Immature natural killer cell (primary cell): ENCODE results near the gene ZW10. TPM values are rescaled to one million over a fixed set of nuclear protein-coding genes. Genes with fewer than 3 reads are reported as not detected.
"Not testable (repeated sequence)": the region's sequence is repeated elsewhere in the genome, so short reads cannot be mapped to it uniquely, and the experiment has no call there.

Experiments used
- DNase-seq, 3 donors: peaks; one replicate each; pipeline ENCODE4 v3.0.0; 2022; ENCODE audit warnings: mixed read lengths in 1 of 3
- H3K27ac Mint-ChIP-seq, 6 donors: one replicate each; pipeline ENCODE4 v1.8.0; 2020; ENCODE audit warnings: mixed read lengths in 6 of 6, mild to moderate bottlenecking in 5 of 6, inconsistent platforms in 4 of 6, moderate library complexity in 3 of 6
- H3K27me3 Mint-ChIP-seq, 3 donors: one replicate each; pipeline ENCODE4 v1.8.0; 2020 to 2021; ENCODE audit warnings: low read depth in 3 of 3, mild to moderate bottlenecking in 3 of 3, mixed read lengths in 3 of 3, moderate library complexity in 3 of 3, inconsistent platforms in 1 of 3
- H3K36me3 Mint-ChIP-seq, 3 donors: one replicate each; pipeline ENCODE4 v1.8.0; 2020; ENCODE audit warnings: mixed read lengths in 3 of 3, inconsistent platforms in 2 of 3, mild to moderate bottlenecking in 2 of 3
- H3K4me1 Mint-ChIP-seq, 2 donors: one replicate each; pipeline ENCODE4 v1.8.0; 2020; ENCODE audit warnings: inconsistent platforms in 2 of 2, mild to moderate bottlenecking in 2 of 2, mixed read lengths in 2 of 2, moderate library complexity in 1 of 2
- H3K4me3 Mint-ChIP-seq, 5 donors: one replicate each; pipeline ENCODE4 v1.8.0; 2020; ENCODE audit warnings: mild to moderate bottlenecking in 5 of 5, mixed read lengths in 5 of 5, inconsistent platforms in 3 of 5, moderate library complexity in 3 of 5
- H3K9me3 Mint-ChIP-seq, 6 donors: one replicate each; pipeline ENCODE4 v1.8.0; 2020; ENCODE audit warnings: mild to moderate bottlenecking in 6 of 6, mixed read lengths in 6 of 6, inconsistent platforms in 4 of 6, moderate library complexity in 3 of 6
- polyA plus RNA-seq, 3 donors: library from polyadenylated mRNA; unstranded; fragments of 300-500 nt; fragmentation: Illumina TruSeq; gene quantifications; one replicate each; pipeline ENCODE4 v1.2.3, GENCODE V29; 2021

The ZW10 gene
- polyA plus RNA-seq, 3 donors from 2014 or later: 9.2 to 13.7 (median 10.1) TPM

GRCh38 chr11:113730887-113731726 lies 42.4 kb downstream of the ZW10 start:
- no peaks in the 10 kb centered on the region for H3K4me1 Mint-ChIP-seq
- DNase-seq: no peak
- no peak overlapping the region for H3K27ac Mint-ChIP-seq
- H3K9me3 Mint-ChIP-seq: no peaks in the 10 kb centered on the region
- H3K36me3 Mint-ChIP-seq: peaks cover 10 to 44% (median 11%) of the 10 kb centered on the region in 3 donors
- no peak overlapping the region for H3K4me3 Mint-ChIP-seq
- no peaks in the 10 kb centered on the region for H3K27me3 Mint-ChIP-seq

- H3K4me1 Mint-ChIP-seq: no peaks in the 10 kb centered on the region
- no peak for DNase-seq
- no peak overlapping the region for H3K4me3 Mint-ChIP-seq
- no peak overlapping the region for H3K27ac Mint-ChIP-seq
- H3K36me3 Mint-ChIP-seq: peaks cover 6 to 32% (median 11%) of the 10 kb centered on the region in 3 donors
- no peaks in the 10 kb centered on the region for H3K9me3 Mint-ChIP-seq
- no peaks in the 10 kb centered on the region for H3K27me3 Mint-ChIP-seq
These were observed 44.0 kb downstream of the ZW10 start for GRCh38 chr11:113729456-113729855.

- Mint-ChIP-seq H3K27ac (no peak overlapping the region), H3K36me3 (peaks cover under 1 to 28% (median 5%) of the 10 kb centered on the region in 3 donors), H3K9me3 (no peaks in the 10 kb centered on the region), H3K4me3 (no peak overlapping the region), H3K4me1 (no peaks in the 10 kb centered on the region), H3K27me3 (no peaks in the 10 kb centered on the region)
- no peak for DNase-seq
These were observed 44.7 kb downstream of the ZW10 start for GRCh38 chr11:113728814-113729213.

- Mint-ChIP-seq H3K4me3 (no peak overlapping the region), H3K9me3 (no peaks in the 10 kb centered on the region), H3K4me1 (no peaks in the 10 kb centered on the region), H3K27me3 (no peaks in the 10 kb centered on the region), H3K27ac (no peak overlapping the region), H3K36me3 (peaks cover 0 to 16% (median 5%) of the 10 kb centered on the region in 3 donors)
- no peak for DNase-seq
These were observed 47.6 kb downstream of the ZW10 start for GRCh38 chr11:113725913-113726312.

GRCh38 chr11:113725407-113725806 lies 48.1 kb downstream of the ZW10 start:
- H3K36me3 Mint-ChIP-seq: peaks cover 3 to 20% (median 10%) of the 10 kb centered on the region in 3 donors
- no peak overlapping the region for H3K27ac Mint-ChIP-seq
- no peaks in the 10 kb centered on the region for H3K9me3 Mint-ChIP-seq
- no peaks in the 10 kb centered on the region for H3K4me1 Mint-ChIP-seq
- no peak for DNase-seq
- H3K27me3 Mint-ChIP-seq: no peaks in the 10 kb centered on the region
- no peak overlapping the region for H3K4me3 Mint-ChIP-seq

GRCh38 chr11:113724778-113725177 lies 48.7 kb downstream of the ZW10 start:
- no peak for DNase-seq
- no peak overlapping the region for H3K4me3 Mint-ChIP-seq
- H3K9me3 Mint-ChIP-seq: no peaks in the 10 kb centered on the region
- H3K4me1 Mint-ChIP-seq: no peaks in the 10 kb centered on the region
- H3K27ac Mint-ChIP-seq: no peak overlapping the region
- H3K36me3 Mint-ChIP-seq: peaks cover 6 to 23% (median 12%) of the 10 kb centered on the region in 3 donors
- no peaks in the 10 kb centered on the region for H3K27me3 Mint-ChIP-seq

- H3K9me3 Mint-ChIP-seq: no peaks in the 10 kb centered on the region
- peaks cover 0 to 2% (median 0%) of the 10 kb centered on the region in 3 donors for H3K27me3 Mint-ChIP-seq
- no peak for DNase-seq
- H3K4me1 Mint-ChIP-seq: no peaks in the 10 kb centered on the region
- H3K27ac Mint-ChIP-seq: no peak overlapping the region
- H3K4me3 Mint-ChIP-seq: no peak overlapping the region
- H3K36me3 Mint-ChIP-seq: peaks cover 16 to 33% (median 19%) of the 10 kb centered on the region in 3 donors
These were observed 49.7 kb downstream of the ZW10 start for GRCh38 chr11:113723787-113724186.

GRCh38 chr11:113722934-113723333 lies 50.6 kb downstream of the ZW10 start:
- H3K36me3 Mint-ChIP-seq: peaks cover 17 to 34% (median 19%) of the 10 kb centered on the region in 3 donors
- no peaks in the 10 kb centered on the region for H3K9me3 Mint-ChIP-seq
- peaks cover 0 to 2% (median 0%) of the 10 kb centered on the region in 3 donors for H3K27me3 Mint-ChIP-seq
- H3K27ac Mint-ChIP-seq: no peak overlapping the region
- no peak for DNase-seq
- no peak overlapping the region for H3K4me3 Mint-ChIP-seq
- no peaks in the 10 kb centered on the region for H3K4me1 Mint-ChIP-seq

GRCh38 chr11:113722221-113722620 lies 51.3 kb downstream of the ZW10 start:
- Mint-ChIP-seq H3K27me3 (peaks cover 0 to 2% (median 0%) of the 10 kb centered on the region in 3 donors), H3K36me3 (peaks cover 17 to 34% (median 25%) of the 10 kb centered on the region in 3 donors), H3K9me3 (no peaks in the 10 kb centered on the region), H3K4me1 (no peaks in the 10 kb centered on the region), H3K4me3 (no peak overlapping the region), H3K27ac (no peak overlapping the region)
- no peak for DNase-seq

GRCh38 chr11:113721462-113722066 lies 51.9 kb downstream of the ZW10 start:
- Mint-ChIP-seq H3K9me3 (no peaks in the 10 kb centered on the region), H3K4me3 (no peak overlapping the region), H3K27me3 (peaks cover 0 to 2% (median 0%) of the 10 kb centered on the region in 3 donors), H3K4me1 (no peaks in the 10 kb centered on the region), H3K27ac (no peak overlapping the region), H3K36me3 (peaks cover 17 to 29% (median 28%) of the 10 kb centered on the region in 3 donors)
- no peak for DNase-seq

GRCh38 chr11:113720478-113720877 lies 53.0 kb downstream of the ZW10 start:
- not testable (repeated sequence) for H3K4me3 Mint-ChIP-seq, H3K4me1 Mint-ChIP-seq, H3K27ac Mint-ChIP-seq, H3K9me3 Mint-ChIP-seq, DNase-seq, H3K27me3 Mint-ChIP-seq
- H3K36me3 Mint-ChIP-seq: peaks cover 17 to 37% (median 32%) of the 10 kb centered on the region in 3 donors

GRCh38 chr11:113715882-113716625 lies 57.4 kb downstream of the ZW10 start:
- no peak for DNase-seq
- H3K27me3 Mint-ChIP-seq: peaks cover 0 to 2% (median 0%) of the 10 kb centered on the region in 3 donors
- H3K36me3 Mint-ChIP-seq: peaks cover 27 to 48% (median 32%) of the 10 kb centered on the region in 3 donors
- H3K4me1 Mint-ChIP-seq: no peaks in the 10 kb centered on the region
- no peak overlapping the region for H3K4me3 Mint-ChIP-seq
- H3K9me3 Mint-ChIP-seq: peaks cover 0 to 4% (median 0%) of the 10 kb centered on the region in 6 donors
- H3K27ac Mint-ChIP-seq: no peak overlapping the region

- no peak overlapping the region for H3K4me3 Mint-ChIP-seq
- peaks cover 23 to 43% (median 26%) of the 10 kb centered on the region in 3 donors for H3K36me3 Mint-ChIP-seq
- H3K27ac Mint-ChIP-seq: no peak overlapping the region
These were observed 58.2 kb downstream of the ZW10 start for GRCh38 chr11:113715273-113715672.

GRCh38 chr11:113710989-113711388 lies 62.5 kb downstream of the ZW10 start:
- no peak overlapping the region for H3K27ac Mint-ChIP-seq
- no peaks in the 10 kb centered on the region for H3K4me1 Mint-ChIP-seq
- H3K9me3 Mint-ChIP-seq: peaks cover 8 to 28% (median 18%) of the 10 kb centered on the region in 6 donors
- peaks cover 0 to 2% (median 0%) of the 10 kb centered on the region in 3 donors for H3K27me3 Mint-ChIP-seq
- no peak for DNase-seq
- H3K4me3 Mint-ChIP-seq: no peak overlapping the region
- peaks cover 33 to 42% (median 36%) of the 10 kb centered on the region in 3 donors for H3K36me3 Mint-ChIP-seq

More at GRCh38 chr11:113715273-113715672, 58.2 kb downstream of the ZW10 start:
- Mint-ChIP-seq H3K9me3 (peaks cover 0 to 4% (median 0%) of the 10 kb centered on the region in 6 donors), H3K27me3 (peaks cover 0 to 2% (median 0%) of the 10 kb centered on the region in 3 donors), H3K4me1 (no peaks in the 10 kb centered on the region)
- no peak for DNase-seq
